Measurements from ENCODE around the gene ANKRD63.

Gene ANKRD63

DNA sequence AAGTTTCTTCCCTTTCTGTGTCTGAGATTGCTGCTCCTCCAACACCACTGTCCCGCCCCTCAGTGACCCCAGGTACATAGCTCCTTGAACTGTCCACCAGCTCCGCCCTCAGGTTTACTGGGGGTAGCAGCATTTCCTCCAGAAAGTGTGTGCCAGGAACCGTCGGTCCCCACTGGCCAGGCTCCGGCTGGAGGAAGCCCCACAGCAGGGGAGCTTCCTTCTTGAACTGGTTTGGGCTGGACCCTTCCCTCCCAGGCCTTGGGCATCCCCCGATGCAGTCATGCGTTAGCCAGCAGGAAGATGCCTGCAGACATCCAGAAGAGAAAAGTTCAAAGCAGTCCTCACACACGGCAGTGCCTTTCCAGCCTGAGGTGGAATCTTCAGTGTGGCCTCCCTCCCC lies 24.3 kb downstream of the ANKRD63 start:
- DNase-seq (ENCODE audit: low read depth in 2 of 2): no peak

DNA sequence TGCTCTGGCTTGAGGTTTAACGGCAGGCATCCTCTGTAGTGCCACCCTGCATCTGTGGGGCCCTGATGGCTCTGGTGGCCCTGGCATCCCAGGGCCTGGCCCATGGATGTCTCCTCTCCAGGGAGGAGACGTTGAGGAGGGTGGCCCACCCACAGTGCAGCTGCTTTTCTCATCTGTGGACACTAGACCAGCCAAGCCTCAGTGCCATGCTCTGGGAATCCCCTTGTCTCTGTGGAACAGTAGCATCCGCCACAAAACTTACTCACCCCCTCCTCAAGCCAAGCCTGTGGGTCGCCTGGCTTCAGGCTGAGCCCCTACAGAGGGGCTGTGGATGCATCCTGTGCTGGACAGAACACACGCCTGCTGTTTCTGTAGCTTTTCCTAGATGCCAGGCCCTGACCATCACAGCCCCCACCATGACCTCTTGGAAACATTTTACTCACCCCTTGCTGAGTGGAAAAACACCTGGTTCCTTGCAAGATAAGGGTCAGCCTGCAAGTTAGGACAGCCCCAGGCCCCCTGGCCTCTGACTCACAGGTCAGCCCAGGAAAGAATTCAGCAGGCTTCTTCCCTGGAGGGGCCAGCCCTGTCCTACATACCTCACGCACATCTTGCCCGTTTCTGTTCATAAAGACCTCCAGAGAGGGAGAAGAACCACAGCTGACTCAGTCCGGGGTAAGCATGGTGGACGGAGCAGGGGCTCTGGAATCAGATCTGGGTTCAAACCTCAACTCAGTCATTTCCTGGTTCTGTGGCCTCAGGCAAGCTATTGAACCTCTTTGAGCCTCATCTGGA lies 25.0 kb downstream of the ANKRD63 start:
- no peak for DNase-seq (ENCODE audit: low read depth in 2 of 2)

DNA sequence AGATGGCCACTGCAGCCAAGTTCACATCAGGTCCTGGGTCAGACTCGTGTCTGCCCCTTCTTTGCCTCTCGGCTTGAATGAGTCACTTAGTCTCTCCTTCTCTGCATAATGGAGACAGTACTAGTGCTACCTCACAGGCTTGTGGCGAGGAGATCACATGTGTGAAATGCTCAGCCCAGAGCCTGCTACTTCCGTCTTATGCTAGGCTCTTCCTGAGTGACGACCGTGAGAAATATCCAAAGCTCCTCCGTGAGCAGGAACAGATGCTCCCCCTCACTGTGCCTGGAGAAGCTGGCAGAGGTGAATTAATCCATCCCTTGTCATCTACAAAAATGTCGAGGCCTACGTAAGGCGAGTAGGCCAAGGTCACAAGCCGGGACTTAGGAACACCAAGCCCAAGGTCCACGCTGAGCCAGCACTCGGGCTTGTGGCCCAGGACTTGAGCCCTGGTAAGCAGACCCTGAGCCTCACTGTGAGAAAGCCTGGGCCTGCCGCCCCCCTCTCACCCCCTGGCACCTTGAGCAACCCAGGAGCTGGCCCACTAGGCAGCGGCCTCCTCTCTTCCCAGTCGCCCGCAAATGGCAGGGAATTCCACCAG lies 26.1 kb downstream of the ANKRD63 start:
- no peak for DNase-seq (ENCODE audit: low read depth in 2 of 2)

DNA sequence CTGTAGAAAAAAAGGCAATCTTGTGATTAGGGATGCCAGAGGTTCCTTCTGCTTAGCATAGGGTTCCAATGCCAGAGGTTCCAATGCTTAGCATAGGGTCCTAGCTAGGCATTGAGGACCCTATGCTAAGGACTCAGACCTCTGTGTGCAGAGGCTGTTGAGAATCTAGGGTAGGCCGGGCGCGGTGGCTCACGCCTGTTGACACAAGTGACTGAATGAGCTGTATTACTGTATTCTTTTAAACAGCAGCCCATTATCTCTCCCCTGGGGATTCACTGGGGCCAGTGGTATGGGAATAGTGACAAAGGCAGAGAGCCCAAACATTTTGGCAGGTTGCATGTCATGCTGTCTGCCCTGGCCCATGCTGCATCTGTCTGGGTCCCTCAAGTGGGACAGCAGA lies 27.8 kb downstream of the ANKRD63 start:
- no peak for DNase-seq (ENCODE audit: low read depth in 2 of 2)

DNA sequence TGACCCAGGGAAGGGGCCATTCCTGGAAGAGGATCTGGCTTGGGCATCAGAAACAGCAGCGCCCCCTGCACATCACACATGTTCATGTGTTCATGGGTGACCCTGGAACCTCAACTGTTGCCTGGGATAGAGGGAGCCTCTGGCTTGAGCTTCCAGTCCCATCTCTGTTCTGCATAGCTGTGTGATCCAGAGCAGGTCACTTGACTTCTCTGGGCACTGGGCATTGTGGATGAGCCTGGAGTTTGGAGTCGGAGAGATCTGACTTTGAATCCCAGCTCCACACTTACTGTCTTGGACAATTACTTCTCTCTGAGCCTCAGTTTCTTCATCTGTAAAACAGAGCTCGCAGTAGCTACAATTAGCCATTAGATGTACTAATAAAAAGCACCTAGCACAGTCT lies 28.4 kb downstream of the ANKRD63 start:
- no peak for DNase-seq (ENCODE audit: low read depth in 2 of 2)

DNA sequence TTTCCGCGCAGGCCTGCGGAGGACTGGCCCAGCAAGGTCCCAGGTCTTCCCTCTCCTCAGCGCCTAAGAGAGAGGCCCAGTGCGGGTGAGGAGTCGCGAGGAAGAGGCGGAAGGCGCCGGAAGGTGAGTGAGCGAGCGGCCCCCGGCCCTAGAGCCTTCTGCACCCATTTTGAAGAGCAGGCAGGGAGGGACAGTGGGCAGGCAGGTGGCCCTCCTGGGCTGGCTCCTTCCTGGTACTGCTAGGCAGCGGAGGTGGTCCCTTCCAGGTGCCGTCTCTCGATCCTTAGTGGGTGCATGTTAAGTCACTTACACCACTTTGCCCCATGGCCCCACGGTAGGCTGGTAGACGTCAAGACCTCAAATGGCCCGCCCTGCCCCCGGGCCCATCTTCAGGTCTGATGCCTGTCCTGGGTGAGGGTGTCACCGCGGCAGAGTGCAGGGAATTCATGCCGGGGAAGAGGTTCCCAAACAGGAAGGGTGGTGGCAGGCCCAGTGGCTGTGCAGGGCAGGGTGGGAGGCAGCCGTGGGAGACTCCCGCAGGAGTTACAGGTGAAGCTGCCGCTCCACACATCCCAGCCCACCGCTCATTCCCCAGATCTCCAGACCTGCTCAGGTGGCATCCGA lies 29.6 kb downstream of the ANKRD63 start:
- no peak for DNase-seq (ENCODE audit: low read depth in 2 of 2)

DNA sequence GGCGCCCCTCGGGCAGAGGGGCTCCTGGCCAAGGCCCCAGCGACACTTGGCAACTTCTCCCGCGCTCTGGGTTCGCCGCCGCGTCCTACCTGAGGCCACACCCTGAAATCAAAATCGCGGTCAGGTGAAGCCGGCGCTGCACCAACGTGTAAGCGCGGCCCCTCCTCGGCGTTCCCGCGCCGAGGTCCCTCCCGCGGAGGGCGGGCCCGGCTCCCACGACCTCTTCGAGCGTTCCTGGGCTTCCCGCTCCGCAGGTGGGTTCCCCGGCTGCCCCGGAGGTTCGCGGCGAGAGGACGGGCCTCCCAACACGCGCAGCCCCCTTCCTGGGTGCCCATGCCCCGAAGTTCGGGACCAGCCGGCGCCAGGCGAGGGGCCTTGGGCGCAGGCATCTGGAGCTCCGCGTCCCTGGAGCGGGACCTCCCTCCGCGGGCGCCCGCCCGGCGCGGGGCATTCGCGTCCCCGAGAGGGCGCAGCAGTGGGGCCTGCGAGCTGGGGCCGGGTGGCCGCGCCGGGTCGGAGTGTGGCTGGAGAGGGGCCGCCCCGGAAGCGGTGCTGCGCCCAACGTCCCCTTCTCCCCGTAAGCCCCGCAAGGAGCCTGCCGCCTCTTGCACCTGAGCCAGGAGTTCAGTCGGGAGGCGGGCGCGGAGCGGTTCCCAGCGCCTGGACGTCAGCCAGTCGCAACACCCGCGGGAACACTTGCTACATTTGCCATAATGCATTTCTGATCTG lies 30.3 kb downstream of the ANKRD63 start:
- DNase-seq (ENCODE audit: low read depth in 2 of 2): no peak

DNA sequence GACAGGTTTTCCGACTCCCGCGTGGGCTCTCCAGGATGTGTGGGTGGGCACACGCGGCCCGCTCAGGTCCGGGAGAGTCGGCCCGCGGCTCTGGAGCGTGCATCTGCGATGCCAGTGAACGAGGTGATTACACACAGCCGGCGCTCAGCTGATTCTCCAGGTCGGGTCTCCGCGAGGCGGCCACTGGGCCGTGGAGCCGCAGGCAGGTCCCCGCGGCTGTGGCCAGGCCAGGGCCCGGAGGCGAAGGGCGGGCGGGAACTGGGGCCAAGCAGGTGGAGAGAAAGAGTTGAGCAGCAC lies 30.8 kb downstream of the ANKRD63 start:
- no peak for DNase-seq (ENCODE audit: low read depth in 2 of 2)

DNA sequence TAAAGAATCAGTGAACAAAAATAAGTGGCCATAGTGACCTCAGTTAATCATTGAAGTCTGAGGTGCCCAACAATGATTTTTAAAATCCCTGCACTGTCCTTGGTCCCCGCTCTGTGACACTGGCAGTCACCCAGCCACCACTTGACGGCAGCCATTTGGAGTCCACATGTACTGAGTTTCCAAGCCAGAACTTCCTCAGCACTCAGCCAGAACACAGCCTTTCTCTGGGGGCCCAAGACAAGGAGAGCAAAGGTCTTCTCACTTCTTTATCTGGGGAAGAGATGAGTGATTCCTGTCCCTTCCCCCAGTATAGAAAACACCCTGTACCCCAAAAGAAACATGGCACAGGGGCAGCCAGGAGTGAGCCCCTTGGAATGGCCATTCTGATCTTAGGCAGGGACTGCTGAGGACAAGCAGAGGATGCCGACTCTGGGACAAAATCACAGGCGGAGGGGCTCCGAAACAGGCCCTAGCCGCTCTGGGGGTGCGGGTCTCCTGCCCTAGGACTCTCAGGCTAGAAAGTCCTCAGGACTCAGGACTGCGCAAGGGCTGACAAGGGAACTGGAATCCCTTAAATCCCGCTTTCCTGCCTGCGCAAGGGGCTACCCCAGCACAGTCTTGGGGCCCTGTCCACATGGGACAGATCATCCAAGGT lies 31.3 kb downstream of the ANKRD63 start:
- no peak for DNase-seq (ENCODE audit: low read depth in 2 of 2)

DNA sequence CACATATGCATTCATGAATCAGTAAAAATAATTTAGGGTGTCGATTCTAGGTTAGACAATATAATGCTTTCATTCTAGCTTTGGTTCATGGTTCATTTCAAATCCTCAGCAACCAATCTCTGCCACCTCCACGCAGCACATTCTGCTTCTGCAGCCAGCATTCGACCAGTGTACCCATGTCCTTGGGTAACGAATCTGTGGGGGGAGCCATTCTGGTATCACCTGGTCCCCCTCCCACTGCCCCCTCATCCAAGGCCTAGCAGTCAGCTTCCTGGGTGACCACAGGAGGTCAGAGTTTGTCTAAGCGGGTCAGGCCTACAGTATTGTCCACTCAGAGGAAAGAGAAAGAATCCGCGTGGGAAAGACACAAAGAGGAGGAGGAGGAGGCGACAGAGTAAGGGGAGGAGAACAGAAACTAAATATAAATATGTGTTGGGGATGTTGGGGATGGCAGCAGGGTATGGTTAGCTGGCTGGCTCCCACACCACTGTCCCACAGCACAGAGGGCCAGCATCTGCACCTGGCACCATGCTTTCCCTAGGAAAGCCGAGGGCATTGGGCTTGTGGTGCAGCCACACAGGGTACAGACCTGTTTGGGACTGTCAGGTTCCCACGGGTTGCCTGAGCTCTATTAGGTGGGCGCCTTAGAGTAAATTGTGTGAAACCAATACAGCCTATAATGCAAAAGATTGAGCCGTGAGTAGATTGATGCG lies 31.9 kb downstream of the ANKRD63 start:
- no peak for DNase-seq (ENCODE audit: low read depth in 2 of 2)

DNA sequence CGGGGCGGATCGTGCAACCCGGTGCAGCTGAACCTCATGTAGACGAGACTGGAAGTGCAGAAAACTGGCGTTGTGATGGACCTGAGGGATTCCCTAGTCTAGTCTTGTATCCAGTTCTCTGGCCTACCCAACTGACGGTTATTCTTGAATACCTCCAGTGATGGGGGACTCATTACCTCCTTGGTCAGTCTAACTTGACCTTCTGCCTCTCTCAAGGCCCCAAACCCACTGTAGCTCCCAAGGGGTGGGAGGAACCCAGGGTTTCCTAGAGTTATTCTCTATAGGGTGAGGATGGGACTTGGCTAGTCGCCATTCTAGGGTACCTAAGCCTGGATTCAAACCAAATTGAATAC lies 32.6 kb downstream of the ANKRD63 start:
- no peak for DNase-seq (ENCODE audit: low read depth in 2 of 2)

DNA sequence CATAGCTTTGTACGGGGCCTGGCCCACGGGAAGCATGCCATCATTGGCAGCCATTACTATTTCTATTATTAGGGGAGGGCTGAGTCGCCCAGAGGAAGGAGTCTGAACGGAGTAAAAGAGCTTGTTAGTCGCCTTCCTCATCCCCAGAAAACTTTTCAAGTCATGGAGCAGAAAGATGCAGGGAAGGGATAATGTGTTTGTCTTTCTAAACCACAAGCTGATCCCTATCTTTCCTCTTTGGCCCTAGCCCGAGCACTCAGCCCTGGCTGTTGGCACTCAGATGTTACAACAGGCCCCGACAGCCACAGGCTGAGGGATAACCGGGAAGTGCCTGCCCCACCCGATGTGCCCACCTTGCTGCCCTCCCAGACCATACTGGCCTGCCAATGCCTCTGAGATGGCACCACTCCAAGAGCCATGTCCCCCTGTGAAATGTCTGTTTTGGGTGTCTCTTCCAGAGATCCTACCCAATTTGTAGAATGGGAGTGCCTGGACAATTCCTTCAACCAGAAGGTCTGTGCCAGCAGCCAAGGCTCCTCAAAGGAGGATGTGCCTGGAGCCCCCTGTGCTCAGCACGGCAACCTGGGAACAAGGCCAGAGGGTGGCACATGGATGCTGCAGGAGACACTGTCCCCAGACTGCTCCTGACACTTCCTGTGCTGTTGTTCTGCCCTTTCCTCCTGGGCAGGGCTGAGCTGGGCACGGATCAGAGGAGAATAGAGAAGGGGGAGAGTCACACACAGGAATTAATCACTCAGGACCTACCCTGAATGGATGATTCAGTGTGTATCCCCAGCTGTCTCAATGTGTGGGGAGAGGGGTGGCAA lies 33.2 kb downstream of the ANKRD63 start:
- DNase-seq (ENCODE audit: low read depth in 2 of 2): no peak

DNA sequence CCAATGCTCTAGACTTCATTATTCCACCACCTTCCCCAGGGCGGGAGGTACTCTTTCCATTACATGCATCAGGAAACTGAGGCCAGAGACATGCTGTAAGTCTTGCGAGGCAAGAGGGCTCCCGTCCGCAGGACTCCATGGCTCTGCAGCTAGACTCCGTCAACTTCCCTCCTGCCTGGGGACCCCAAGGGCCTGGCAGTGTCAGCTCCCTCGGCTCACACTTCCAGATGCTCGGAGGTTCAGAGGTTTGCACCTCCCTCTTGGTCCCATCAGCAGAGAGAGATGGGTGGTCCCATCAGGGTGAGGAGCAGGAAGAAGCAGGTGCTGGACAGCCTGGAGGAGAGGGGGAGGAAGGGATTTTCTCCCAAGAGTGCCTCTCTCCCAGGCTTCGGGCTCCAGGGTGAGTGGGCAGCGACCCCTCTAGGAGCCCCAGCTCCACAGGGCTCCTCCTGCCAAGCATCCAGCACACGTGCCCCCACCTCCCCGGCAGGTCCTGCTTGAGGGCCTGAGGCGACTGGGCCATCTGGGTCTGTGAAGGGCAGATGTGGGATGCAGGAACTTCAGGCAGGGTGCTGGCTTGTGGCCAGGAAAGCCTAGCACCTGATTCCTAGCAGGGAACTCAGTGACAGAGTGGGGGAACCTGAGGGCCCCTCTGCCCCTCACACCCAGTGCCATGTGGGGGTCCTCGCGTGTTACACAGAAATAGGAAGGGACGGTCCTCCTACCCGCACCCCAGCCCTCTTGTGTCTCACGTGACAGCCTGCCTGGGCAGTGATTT lies 34.7 kb downstream of the ANKRD63 start:
- DNase-seq (ENCODE audit: low read depth in 2 of 2): no peak

DNA sequence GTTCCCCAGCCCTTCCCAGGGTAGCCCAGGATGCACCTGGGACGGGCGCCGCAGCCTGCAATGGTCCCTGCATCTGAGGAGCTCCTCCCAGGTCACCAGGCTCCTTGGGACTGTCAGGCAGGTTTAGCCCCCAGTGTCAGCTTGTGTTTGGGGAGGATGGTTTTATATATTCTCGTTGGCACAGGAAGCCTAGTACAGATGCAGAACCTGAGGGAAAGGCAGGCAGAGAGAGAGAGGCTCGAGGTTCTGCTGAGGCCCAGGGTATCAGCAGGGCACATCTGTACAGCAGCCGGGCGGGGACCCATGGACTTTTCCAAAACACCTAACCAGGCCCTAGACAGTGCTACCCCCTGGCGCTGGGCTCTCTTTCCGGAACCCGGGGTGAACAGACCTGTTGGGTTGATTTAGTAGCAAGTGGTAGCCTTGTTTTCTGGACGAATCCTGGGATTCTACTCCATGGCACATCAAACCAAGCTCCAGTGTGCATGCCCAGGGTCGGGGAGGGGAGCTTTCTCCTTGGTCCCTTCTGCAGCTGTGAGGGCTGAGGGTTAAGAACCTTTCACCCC lies 35.4 kb downstream of the ANKRD63 start:
- DNase-seq (ENCODE audit: low read depth in 2 of 2): no peak

DNA sequence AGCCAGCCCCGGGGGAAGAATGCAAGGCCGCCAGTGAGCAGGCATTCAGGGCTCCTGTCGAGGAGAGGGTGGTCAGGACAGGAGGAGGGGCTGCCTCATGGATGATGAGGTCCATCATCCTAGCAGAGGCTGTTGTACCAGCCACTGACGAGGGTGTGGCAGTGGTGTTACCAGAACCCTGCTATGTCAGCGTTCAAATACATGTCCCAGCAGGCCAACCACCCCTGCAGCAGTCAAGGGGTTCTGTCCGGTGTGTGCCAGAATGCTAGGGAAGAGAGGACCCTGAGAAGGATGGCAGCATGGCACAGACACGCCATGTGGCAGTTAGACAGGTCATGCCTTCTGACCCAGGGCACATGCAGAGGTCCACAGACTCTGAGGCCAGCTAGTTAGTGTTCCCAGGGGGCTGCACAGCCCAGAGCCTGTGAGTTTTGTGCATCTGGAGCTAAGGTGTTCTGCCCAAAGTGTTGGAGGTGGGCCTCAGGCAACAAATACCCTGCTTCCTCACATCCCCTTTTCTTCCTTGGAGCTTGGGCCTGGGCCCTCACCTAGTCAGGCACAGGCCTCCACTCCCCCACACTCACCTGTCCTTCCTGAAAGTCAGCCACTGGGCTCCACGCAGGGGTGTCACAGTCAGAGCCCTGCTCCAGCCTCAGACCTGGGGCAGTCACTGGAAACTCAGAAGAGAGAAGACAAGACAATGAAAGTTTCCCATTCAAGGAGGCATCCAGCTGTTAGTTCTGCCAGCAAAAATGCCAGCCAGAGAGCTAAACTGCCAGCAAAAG lies 36.2 kb downstream of the ANKRD63 start:
- DNase-seq (ENCODE audit: low read depth in 2 of 2): no peak

DNA sequence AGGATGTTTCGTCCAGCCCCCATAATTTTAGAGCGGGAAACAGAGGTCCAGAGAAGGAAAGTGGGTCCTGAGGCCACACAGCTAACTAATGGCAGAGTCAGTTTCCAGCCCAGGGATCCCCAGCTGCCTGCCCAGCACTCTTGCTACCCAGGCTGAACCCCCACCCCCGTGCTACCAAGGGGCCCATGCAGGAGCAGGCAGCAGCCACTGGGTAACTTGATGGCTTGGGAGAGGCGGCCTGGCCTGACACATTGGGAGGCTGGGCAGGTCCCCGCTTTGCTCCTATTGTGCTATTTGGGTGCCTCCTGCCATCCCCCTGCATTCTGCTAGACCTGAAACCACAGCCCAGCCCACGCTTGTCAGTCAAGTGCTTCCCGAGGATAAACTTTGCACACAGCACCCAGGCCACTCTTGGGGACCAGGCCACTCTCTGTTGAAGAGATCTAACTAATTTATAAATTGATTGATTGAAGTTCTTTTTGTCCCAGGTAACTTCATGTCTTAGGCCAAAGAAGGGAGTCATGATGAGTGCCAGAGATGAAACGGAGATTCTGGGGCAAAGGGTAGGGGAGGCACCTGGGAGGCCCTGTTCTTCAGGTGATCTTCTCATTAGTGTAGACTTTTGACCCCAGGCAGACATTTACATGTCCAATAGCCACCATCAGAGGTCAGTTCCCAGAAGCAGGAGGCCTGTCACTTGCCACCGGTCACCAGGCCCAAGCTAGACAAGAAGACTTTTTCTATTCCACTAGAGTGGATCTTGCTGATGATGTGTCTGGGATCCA lies 37.0 kb downstream of the ANKRD63 start:
- DNase-seq (ENCODE audit: low read depth in 2 of 2): no peak

DNA sequence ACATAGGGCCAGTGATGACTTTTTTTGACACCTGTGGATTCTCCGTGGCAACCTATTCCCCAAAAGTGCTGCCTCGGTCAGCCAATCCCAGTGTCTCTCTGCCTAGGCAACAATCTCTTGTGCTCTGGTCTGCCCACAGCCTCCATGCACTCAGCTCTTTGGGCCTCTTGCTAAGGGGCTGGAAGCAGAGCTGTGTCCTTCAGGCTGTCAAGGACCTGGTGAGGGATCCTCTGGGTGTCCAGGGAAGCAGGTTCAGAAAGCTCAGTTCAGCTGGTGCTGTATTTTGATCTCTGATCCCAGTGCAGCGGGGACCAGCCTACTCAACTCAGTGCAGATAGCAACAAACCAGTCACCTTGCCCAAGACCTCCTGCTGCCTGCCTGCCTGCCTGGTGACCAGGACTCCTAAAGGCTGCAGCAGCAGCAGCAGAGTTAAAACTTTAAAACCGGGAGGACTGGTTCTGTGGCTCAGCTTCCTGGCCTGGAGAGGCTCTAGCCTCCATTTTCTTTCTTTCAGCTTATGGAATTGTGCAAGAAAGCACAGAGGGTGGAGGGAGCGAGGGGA lies 37.8 kb downstream of the ANKRD63 start:
- DNase-seq (ENCODE audit: low read depth in 2 of 2): no peak
